Erythroblast (primary cell): Measurements from ENCODE around the gene MBP.
A peak's percentile ranks its signal among the peaks of the same experiment; 100 is the strongest.

Experiments
- DNase-seq, 2 experiments: peaks; one replicate each; lab custom pipeline; 2025; lab: John Stamatoyannopoulos, UW
- GATA1 ChIP-seq: IDR thresholded peaks from 2 replicates; pipeline ENCODE4 v1.6.1; 2011; ENCODE audit warnings: low read depth, mild to moderate bottlenecking, control low read depth, low read length, moderate library complexity
- POLR2A ChIP-seq: IDR thresholded peaks from 2 replicates; pipeline ENCODE4 v1.6.1; 2011; ENCODE audit warnings: mild to moderate bottlenecking, low read length

Gene MBP

DNA sequence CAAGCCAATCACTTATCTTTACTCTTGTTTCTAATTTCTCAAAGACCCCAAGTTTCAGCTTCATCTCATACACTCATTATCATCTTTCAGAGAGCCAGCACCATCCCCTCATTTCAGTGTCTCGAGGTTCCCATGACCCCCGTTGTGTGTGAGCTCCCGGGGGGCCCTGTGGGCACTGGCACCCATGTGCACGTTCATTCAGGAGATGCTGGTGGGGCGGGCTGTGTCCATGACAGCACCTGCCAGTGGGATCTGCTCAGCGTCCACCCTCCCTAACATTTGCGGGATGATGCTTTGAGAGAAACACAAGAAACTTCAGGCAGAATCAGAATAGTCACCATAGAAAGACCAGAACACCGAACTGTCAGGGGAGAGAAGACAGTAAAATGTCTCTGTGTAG lies 120.5 kb downstream of the MBP start:
- no peak for TF ChIP-seq GATA1
- no peak for TF ChIP-seq POLR2A
- DNase-seq, result no peak

DNA sequence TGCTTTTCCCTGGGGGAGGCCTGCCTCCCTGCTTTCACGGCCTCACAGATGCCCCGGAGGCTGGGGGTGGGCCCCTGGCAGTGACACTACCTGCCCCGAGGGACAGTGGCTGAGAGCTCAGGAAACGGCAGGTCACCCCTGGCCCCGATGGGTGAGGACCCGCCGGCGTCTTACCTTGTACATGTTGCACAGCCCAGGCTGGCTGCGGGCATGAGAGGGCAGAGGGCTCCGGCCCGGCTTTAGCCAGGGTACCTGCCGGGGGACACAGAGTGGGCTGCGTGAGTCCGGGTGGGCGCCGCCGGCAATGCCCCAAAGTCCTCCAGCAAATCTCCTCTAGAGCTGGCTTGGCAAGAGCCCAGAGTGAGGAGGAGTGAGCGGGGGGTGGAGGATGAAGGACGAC lies 122.9 kb downstream of the MBP start:
- DNase-seq, result no peak
- no peak for TF ChIP-seq POLR2A
- TF ChIP-seq GATA1, result no peak

DNA sequence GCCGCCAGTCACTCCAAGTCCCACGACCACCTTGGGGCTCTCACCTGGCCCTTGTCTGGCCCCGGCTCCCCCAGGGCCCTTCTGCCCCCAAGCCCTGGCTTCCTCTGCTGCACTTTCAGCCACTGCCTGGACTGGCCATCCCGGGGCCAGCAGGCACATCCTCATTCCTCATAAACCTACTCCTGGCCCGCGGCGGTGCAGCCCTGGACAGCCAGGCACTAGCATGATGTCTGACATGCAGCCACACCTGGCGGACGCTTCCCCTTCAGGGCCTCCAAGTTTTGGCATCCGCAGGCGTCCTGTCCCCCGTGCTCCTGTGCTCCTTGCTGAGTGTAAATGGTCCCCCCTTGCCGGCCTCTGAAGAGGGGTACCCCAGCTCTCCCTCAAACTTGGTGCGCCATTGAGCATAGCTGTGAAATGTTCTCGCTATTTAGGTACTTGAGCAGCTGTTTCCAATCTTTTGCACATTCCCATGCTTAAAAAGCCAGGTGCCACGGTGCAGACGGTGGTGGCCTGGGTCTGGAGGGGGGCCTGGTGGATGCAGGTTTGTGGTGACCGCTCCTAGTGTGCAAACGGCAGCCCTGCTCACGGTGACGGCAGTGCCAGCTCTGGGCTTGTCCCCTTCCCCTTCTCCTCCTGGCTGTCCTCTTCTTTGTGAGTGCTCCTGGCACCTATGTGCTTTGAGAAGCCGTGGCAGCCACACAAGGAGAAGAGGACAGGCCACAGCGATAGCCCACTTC lies 123.8 kb downstream of the MBP start:
- no peak for DNase-seq
- no peak for TF ChIP-seq GATA1
- TF ChIP-seq POLR2A, result no peak

DNA sequence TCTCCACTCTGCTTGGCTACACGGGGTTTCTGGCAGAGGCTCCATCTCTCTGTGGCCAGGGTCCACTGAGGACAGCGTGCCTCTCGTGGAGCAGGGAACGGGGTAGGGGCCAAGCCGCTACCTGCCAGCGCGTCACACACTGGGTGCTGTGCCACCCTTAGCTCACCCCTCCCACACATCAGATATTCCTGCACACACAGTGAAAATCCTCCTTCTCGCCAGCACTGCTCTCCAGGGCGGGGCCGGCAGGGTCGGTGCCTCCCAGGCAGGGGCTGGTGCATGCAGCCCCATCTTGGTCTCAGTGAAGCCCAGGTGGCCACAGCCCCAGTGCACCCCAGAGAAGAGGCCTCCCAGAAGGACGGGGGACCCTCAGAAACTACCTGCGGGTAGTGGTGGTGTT lies 124.6 kb downstream of the MBP start:
- DNase-seq, result no peak
- TF ChIP-seq GATA1 (no peak), POLR2A (no peak)

DNA sequence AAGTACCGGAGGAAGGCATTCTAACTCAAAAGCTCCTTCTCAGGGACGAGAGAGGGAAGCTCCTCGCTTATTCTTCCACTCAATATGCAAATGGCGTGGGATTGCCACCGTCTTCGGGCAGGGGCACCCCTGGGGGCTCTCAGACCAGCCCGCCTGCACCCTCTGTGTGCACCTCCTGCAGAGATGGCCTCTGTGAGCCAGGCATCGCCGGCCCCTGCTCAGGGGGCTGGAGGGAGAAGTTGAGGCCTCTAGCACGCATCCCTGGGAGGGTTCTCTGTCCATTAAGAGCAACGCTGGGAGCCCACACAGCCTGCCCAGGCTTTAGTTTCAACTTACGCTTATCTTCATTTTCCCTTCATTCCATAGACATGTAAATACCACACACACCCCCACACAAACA lies 125.3 kb downstream of the MBP start:
- TF ChIP-seq GATA1, result no peak
- no peak for TF ChIP-seq POLR2A

DNA sequence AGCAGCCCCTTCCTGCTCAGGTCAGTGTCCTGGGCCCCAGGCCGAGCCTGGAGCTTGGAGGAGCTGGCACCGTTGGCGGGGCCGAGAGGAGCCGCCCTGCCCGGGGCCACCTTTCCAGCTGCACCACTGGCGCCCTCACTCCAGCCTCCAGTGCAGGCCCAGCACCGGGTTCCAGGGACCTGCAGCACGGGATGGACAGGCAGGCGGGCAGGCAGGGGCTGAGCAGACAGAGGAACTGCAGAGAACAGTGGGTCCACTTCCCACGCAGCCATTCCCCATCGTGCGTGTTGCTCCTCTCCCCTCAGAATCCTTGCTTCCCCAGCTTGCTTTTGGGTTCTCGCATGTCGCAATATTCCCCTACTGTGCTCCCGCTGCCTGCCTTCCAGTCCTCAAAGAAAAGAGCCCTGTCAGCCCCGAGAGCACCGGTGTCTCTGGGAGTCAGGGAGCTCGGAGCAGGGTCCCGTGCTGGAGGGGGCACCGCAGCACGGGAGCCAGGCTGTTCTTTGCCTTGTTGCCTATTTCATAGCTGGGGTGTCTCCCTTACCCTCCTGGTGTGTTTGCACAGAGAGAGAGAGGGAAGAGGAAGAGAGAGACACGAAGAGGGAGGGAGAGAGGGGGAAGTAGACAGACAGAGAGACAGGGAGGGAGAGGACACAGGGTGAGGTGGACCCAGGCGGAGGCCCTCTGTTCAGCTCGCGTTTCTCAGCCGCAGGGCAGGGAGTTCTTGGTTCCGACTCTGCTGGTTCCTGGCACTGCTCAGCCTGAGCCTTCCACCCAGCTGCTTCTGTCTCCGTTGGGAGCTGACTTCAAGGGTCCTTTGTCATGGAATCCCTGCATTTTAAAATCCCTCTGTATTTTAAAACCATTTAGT lies 126.0 kb downstream of the MBP start:
- no peak for TF ChIP-seq POLR2A
- no peak for TF ChIP-seq GATA1
- DNase-seq, result no peak

More for the DNA sequence above, 125.3 kb downstream of the MBP start:
- DNase-seq, result no peak

DNA sequence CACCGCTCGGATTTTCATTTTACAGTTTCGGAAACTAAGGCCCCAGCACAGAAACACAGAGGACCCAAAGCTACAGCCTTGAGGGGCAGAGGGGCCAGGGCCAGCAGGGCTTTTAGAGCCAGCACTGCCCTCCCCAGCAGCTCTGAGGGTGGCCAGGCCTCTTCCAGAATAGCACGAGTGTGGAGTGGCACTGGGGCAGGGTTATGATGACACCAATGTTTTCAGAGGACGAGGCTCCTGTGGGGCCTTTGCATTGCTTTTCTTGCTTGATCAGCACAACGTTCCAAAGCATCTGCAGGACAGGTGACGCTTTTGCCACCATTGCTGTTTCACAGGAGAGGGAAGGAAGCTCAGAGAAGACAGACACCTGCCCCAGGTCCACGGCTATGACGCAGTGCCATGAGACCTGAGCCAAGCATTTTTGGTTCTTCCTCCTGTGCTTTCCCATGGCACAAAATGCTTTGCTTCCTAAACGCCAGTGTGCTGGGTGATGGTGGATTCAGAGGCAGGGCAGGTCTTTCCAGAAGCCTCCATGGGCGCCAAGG lies 126.9 kb downstream of the MBP start:
- TF ChIP-seq POLR2A (no peak), GATA1 (no peak)
- DNase-seq, result no peak

DNA sequence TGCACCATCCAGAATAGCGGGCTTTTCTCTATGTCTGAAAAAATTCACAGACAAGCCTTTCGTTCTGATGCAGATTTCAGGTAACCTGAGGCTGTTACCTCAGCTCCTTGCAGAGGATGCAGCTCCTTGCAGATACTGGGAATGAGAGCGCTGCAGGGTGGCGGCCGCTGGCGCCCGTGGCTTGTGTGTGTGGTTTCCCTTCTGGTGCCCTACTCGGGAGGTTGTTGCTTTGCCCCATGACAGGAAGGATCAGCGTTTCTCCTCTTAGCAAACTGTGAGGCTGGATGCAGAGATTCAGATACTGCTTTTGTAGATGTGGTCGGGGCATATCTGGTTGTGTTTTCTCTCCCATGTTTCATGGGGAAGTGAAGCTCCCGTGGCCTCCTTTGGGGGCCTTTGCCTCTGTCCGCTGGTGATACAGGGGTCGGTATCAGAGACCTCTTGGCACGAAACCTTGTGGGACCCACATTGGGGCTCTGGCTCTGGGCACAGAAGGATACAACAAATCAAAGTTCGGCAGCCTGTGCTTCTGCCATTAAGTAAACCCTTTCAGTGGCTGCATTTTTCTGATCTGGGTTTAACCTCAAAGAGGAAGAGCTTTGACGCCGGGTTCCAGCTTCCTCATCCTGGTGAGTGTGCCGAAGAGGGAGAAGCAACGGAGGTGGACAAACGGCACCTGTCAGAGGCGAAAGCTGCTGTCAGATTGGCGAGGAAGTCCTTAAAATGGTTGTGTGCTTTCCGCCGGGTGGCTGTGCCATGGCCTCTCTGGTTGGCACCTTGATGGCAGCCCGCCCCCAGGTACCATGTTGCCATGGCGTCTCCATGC lies 127.8 kb downstream of the MBP start:
- no peak for DNase-seq
- TF ChIP-seq GATA1 (no peak), POLR2A (no peak)

DNA sequence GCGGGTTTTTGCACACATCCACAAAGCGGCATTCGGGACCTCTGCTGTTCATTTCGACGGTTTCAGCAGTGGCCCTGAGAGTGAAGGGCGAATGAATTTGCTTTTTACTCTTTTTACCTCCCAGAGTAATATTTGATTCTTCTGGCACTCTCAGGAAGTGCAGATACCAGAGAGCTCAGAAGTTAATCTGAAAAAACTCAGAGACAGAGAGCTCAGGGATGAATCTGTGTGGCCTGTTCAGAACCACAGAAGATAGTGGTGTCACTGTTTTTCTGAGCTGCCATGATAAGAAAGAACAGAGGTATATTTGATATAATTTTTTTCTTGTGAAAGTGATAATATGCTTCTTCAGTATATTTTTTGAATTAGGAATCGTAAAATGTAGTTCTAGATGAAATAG lies 129.3 kb downstream of the MBP start:
- TF ChIP-seq POLR2A, result no peak
- TF ChIP-seq GATA1, result no peak
- DNase-seq, result no peak

DNA sequence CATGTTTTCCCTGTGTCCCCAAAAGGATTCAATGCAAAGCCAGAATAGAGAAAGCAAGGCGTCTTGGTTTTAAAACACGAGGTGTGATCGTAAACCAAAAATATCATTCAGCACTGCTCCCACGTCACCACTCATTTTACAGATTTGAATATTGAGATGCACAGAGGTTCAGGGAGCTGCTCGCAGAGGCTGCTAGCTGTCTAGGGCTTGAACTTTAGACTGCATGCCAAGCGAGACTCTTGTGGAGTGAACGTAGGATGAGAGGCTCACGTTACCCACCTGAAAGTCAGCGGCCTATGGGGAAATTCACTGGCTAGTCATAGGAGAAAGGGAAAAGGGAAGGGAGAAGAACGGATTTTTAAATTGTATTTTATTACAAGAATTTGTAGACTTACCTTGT lies 130.1 kb downstream of the MBP start:
- no peak for TF ChIP-seq GATA1
- no peak for TF ChIP-seq POLR2A
- DNase-seq, result no peak

DNA sequence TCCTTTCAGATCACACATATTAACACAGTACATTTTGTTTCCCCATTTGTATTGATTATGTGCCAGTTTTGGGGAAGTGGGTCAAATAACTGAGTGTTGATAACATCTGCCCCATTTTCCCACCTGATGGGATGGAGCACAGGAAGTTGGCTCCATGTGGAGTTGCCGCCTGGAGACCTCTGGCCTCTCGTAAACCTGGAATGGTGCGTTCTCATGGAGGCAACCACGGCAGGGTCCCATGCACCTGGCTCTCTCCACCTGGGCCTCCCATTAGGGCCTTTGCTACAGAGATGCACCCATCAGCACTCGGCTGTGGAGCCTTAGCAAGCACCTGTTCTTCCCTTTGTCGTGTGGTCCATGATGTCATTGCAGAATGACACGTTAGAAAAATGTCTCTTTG lies 130.6 kb downstream of the MBP start:
- no peak for DNase-seq
- TF ChIP-seq GATA1 (no peak), POLR2A (no peak)

DNA sequence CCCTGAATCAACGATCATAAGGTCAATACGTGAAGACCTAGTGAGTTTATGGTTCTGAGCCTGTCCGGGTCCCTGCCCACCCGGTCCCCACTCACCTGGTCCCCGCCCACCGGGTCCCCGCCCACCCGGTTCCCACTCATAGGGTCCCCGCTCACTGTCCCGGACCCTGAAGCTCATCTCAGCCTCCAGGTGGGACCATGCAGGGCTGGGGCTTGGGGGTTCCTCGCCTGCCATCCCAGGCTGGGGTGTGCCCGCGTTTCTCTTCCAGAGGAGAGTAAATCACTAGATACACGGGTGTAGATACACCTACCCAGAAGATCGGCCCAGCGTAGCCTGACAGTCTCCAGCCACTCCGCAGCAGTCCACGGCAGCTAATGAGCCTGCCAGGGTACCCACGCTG lies 131.5 kb downstream of the MBP start:
- no peak for DNase-seq
- TF ChIP-seq GATA1 (no peak), POLR2A (no peak)

DNA sequence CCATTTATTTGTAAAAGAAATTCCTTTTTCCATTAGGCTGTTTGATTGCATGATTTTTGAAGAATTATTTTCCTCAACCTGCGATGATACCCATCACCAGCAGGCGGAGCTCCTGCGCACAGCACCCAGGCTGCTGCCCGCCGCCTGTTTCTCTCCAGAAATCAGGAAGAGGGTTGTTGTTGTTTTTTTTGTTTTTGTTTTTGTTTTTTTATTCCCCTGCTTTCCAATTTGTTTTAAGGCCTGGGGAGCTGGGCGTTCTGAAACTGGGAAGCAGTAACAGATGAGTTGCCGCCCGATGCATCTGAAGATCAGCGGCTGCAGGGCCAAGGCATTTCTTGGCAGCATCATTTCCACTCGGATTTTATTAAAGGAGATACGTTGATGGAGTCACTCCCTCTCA lies 132.1 kb downstream of the MBP start:
- TF ChIP-seq GATA1 (no peak), POLR2A (no peak)
- peak; percentile 48 to 72 for DNase-seq

DNA sequence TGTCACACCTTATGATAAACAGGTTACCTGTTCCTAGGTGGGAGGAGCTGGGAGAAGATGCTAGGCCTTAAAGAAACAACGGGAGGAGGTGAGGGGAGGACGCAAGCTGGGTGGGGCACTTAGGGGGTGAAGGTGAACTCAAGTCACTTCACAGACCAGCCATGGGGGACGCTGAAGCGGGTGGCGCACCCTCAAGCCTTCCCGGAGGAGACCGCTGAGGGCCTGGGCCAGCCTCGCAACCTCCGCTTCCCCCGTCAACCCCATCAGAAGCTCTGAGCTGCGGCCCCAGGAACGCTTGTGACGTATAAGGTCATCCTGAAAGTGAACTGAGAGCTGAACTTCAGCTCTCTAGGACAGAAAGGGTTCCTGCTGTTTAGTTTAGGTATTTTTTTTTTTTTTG lies 133.5 kb downstream of the MBP start:
- no peak for TF ChIP-seq POLR2A
- TF ChIP-seq GATA1, result no peak
- DNase-seq, result no peak
